Right lobe of liver (tissue), 4 donors: ENCODE data around the gene RTP1.

Experiments used
- POLR2A ChIP-seq: fragments of 450-650 bp; IDR thresholded peaks from one replicate; pipeline ENCODE4 v1.6.1; 2017; ENCODE audit warnings: antibody characterized with exemption, mild to moderate bottlenecking
- TF ChIP-seq, protein P1 (sequence below), 4 donors: fragments of 200-600 bp in 3 of 4; fragments of 450-650 bp in 1 of 4; IDR thresholded peaks; one replicate each; pipeline versions ENCODE4 v1.5.1 to v1.8.0; 2016 to 2022; ENCODE audit warnings: antibody characterized with exemption in 4 of 4, mild to moderate bottlenecking in 2 of 4
- donor health status: DM: no; HTN: no; CAD: no.
- donor health status: DM: no; HTN: no; CAD: no.
- donor health status: DM: no; HTN: yes; CAD: no.

DNA sequence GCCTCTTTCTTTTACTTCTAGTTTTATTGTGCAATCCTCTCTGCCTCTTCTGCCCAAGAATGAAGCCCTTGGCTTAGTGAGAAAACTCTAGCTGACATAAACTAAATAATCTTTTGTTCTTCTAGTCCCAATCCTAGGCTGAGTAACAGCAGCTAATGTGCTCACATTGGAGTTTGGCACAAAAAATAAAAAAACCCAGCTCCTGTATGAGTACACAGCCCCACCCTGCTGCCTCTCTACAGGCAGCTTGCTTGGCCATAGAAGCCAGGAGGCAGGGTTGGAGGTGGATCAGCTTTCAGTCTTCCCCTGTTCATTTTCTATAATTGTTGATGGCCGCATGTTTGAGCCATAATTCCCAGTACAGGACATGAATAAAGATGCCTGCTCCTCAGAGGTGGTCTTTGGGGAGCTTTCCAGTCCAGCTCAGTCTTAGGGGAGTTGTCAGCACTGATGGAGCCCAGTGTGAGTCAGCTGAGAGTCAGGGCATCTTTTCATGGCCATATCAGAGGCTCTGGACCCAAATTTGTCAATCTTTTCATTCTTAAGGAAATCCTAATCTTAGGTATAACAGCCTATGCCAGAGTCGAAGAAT, 46.7 kb downstream of the RTP1 start:
- TF ChIP-seq POLR2A = no peak
- TF ChIP-seq, protein P1, sequence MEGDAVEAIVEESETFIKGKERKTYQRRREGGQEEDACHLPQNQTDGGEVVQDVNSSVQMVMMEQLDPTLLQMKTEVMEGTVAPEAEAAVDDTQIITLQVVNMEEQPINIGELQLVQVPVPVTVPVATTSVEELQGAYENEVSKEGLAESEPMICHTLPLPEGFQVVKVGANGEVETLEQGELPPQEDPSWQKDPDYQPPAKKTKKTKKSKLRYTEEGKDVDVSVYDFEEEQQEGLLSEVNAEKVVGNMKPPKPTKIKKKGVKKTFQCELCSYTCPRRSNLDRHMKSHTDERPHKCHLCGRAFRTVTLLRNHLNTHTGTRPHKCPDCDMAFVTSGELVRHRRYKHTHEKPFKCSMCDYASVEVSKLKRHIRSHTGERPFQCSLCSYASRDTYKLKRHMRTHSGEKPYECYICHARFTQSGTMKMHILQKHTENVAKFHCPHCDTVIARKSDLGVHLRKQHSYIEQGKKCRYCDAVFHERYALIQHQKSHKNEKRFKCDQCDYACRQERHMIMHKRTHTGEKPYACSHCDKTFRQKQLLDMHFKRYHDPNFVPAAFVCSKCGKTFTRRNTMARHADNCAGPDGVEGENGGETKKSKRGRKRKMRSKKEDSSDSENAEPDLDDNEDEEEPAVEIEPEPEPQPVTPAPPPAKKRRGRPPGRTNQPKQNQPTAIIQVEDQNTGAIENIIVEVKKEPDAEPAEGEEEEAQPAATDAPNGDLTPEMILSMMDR (IDR thresholded peaks at IDR 0.05) = no peak
